AG10803 (cell line): ENCODE measurements around the gene SLC25A1.

Experiments used
- DNase-seq: peaks from one replicate; pipeline ENCODE4 v3.0.0; 2010; ENCODE audit warnings: low read depth
- H3K4me3 ChIP-seq: 2 replicates; pipeline ENCODE4 v1.5.1; 2011; ENCODE audit warnings: mild to moderate bottlenecking, low read length, control low read depth
- TF ChIP-seq, protein P1 (sequence below): conservative IDR thresholded peaks from 2 replicates; pipeline ENCODE4 v1.5.1; 2011; ENCODE audit warnings: mild to moderate bottlenecking, low read length, control low read depth, inconsistent platforms

SLC25A1 gene

DNA sequence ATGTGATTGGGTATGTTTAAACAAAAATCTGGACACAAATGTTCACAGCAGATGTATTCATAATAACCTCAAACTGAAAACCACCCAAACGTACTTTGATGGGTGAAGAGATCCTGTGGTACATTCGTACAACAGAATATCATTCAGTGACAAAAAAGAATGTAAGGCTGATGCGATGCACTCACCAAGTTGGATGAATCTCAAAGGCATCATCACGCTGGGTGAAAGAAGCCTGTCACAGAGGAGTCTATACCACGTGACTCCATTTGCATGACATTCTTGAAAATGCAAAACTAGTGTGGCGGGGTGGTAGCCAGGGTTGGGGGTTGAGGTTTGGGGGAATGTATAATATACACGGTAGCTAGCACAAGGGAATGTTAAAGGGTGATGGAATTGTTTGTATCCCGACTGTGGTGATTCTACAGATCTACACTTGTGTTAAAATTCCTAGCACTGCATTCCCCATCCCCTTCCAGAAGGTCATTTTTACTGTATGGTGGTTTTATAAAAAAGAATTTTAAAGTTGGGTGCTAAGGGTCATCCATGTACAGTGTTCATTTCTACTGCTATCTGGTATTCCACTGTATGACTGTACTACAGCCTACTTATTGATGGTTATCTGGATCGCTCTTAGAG lies 35.0 kb upstream of the SLC25A1 start:
- no peak for DNase-seq
- TF ChIP-seq, protein P1, sequence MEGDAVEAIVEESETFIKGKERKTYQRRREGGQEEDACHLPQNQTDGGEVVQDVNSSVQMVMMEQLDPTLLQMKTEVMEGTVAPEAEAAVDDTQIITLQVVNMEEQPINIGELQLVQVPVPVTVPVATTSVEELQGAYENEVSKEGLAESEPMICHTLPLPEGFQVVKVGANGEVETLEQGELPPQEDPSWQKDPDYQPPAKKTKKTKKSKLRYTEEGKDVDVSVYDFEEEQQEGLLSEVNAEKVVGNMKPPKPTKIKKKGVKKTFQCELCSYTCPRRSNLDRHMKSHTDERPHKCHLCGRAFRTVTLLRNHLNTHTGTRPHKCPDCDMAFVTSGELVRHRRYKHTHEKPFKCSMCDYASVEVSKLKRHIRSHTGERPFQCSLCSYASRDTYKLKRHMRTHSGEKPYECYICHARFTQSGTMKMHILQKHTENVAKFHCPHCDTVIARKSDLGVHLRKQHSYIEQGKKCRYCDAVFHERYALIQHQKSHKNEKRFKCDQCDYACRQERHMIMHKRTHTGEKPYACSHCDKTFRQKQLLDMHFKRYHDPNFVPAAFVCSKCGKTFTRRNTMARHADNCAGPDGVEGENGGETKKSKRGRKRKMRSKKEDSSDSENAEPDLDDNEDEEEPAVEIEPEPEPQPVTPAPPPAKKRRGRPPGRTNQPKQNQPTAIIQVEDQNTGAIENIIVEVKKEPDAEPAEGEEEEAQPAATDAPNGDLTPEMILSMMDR: no peak
- no peak overlapping the region for H3K4me3 ChIP-seq

DNA sequence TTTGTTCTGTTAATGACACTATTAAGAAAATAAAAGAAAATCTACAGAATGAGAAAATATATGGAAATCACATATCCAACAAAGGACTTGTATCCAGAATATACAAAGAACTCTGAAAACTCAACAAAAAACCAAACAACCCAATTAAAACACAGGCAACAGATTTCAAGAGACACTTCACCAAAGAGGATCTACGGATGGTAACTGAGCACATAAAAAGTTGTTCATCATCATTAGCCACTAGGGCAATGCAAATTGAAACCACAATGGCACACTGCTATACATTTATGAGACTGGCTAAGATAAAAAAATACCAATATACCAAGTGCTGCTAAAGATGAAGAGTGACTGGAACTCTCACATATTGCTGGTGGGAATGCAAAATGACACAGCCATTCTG lies 34.5 kb upstream of the SLC25A1 start:
- H3K4me3 ChIP-seq: no peak overlapping the region
- TF ChIP-seq, protein P1: no peak
- no peak for DNase-seq

DNA sequence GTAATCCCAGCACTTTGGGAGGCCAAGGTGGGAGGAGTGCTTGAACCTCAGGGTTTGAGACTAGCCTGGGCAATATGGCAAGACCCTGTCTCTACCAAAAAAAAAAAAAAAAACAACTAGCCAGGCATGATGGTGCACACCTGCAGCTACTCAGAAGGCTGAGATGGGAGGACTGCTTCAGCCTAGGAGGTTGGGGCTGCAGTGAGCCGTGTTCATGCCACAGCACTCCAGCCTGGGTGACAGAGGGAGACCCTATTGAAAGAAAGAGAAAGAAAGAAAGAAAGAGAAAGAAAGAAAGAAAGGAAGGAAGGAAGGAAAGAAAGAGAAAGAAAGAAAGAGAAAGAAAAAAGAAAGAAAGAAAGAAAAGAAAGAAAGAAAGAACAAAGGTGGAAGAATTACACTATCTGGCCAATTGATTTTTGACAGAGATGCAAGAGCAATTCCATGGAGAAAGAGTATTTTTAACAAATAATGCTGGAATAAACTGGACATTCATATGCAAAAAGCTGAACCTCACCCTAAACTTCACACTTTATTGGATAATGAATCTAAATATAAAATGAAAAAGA lies 33.9 kb upstream of the SLC25A1 start:
- no peak for DNase-seq
- H3K4me3 ChIP-seq: no peak overlapping the region
- TF ChIP-seq, protein P1: no peak

DNA sequence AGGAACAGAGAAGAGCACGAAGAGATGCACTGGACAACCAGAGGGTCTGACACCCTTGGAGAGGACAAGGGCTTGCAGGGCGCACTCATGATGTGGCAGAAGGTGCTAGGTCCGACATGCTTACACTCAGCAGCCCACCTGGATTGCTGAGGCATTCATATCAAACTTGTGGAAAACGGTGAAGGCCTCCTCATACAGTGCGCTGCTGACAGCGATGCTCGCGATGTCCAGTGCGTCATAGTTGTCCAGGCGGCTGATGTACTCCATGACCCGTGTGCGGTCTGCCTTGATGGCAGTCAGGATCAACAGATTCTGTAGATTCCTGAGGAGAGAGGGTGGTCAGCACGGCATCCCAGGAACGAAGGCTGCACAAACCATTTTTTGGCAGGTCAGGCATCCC lies 31.7 kb upstream of the SLC25A1 start:
- no peak overlapping the region for H3K4me3 ChIP-seq
- no peak for DNase-seq
- TF ChIP-seq, protein P1: no peak

DNA sequence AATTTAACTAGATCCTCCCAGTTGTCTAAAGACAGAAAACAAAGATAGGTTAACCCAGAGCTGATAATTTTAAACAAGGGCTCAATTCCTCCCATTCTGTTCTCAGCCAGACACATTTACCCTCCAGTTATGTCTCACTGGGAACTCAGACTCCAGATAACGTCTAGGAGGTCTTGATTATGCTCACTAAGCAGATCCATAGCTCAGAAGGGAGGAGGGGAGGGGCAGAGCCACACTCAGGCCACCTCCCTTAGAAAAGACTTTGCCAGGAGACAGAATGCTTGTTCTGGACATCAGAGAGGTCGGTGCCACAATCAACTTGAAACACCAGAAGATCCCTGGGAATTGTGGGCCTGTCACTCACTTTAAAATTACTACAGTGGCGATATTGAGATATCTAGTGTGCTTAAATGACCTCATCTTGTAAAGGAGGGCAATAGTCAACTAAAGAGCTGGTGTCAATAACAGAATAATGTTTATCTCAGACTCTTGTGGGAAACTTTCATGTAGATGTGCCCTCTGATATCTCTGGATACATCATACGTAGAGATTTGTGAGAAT lies 29.8 kb upstream of the SLC25A1 start:
- TF ChIP-seq, protein P1: no peak
- no peak overlapping the region for H3K4me3 ChIP-seq
- DNase-seq: no peak

DNA sequence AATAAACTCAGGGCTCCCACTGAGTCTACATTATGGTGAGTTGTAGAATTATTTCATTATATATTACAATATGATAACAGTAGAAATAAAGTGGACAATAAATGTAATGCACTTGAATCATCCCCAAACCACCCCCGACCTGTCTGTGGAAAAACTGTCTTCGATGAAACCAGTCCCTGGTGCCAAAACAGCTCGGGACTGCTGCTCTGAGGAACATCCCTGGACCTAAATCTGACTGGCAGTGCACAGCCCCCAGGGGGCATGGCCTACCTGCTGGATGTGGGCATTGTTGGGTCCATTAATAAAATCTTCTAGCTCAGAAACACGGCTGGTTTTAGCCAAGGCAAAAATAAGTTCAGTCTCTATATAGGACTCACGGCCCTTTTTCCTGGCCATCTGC lies 29.3 kb upstream of the SLC25A1 start:
- no peak for DNase-seq
- no peak overlapping the region for H3K4me3 ChIP-seq
- TF ChIP-seq, protein P1: no peak

DNA sequence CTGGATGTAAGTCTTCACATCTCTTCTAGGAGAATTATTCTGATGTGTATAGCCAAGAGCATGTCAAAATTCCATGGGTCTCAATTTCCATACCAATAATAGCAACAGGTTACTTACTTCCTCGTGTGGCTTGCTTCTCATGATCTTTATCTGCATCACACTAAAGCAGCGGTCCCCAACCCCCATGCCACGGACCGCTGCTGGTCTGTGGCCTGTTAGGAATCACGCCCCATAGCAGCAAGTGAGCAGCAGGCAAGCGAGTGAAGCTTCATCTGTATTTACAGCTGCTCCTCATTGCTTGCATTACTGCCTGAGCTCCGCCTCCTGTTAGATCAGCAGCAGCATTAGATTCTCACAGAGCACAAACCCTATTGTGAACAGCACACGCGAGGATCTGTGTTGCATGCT lies 28.9 kb upstream of the SLC25A1 start:
- DNase-seq: no peak
- TF ChIP-seq, protein P1: no peak
- no peak overlapping the region for H3K4me3 ChIP-seq
